ENCODE measurements around the gene KIF2C. TPM values are rescaled to one million over a fixed set of nuclear protein-coding genes. Genes with fewer than 3 reads are reported as not detected.
"Not testable (repeated sequence)": the region's sequence is repeated elsewhere in the genome, so short reads cannot be mapped to it uniquely, and the experiment has no call there.

KIF2C gene
- total RNA-seq, 1 experiment from 2014 or later: 56.7 TPM

DNA sequence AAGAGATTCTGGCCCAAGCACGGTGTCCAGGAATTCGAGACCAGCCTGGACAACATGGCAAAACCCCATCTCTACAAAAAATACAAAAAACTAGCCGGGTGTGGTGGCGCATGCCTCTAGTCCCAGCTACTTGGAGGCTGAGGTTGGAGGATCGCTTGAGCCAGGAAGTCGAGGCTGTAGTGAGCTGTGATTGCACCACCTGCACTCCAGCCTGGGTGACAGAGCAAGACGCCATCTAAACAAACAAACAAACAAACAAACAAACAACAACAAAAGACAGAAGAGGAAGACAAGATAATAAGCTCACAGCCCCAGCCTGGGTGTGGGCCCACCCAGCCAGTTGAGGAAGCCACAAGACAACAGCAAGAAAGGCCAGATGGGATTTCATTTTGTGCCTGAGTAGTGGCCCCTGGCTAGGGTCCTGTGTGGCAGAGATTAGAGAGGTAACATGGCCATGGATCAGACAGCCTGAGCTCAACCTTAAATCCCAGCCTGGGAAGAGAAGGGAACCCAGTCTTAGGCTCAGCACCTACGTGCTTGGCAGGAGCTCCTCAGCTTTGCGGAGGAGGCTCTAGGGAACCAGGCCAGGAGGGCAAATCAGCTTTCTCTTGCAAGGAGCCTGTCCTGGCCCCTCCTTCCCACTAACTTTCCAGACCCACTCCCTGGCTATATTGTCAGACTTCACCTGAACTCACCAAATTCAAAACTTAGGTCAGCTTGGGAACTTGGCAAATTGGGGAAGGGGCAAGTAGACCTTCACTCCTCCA lies 53.3 kb downstream of the KIF2C start:
- DNase-seq (ENCODE audit: low spot score): no peak

DNA sequence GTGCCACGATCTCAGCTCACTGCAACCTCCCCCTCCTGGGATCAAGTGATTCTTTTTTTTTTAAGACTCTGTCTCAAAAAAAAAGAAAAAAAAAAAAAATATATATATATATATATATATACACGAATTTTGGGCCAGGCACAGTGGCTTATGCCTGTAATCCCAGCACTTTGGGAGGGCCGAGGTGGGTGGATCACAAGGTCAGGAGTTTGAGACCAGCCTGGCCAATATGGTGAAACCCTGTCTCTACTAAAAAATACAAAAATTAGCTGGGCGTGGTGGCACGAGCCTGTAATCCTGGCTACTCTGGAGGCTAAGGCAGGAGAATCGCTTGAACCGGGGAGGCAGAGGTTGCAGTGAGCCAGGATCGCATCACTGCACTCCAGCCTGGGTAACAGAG lies 58.2 kb downstream of the KIF2C start:
- DNase-seq (ENCODE audit: low spot score): not testable (repeated sequence)

DNA sequence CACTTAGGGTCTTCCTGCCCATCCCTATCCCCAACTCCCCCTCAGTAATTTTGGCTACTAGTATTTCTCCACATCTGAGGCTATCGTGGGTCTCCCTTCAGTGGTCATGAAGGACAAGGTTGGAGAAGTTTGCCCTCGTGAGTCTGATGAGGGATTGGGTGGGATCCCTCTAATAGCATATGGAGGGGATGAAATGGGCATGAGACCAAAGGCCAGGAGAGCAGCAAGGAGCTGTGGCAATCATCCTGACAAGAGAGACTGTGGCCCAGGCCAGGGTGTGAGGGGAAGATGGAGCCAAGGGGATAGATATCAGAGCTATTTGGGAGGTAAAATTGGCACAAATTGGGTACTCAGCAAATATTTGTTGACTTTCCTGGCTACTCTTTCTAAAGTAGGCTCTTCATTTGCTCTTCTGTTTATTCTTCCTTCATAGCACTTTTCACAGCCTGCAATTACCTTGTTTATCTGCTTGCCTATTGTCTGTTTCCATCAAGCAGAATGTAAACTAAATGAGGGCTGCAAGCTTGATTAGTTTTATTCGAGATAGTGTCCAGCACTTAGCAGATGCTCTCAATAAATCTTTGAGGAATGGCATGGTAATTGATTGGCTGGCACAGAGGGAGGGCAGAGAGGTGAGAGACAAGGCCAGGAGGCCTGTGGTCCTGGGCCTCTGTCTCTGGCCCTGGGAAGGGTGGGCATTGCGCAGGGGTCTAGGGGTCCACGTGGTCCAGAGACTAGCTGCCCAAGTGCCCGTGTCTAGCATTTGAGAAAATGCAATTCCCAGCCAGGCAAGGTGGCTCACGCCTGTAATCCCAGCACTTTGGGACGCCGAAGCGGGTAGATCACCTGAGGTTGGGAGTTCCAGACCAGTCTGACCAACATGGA lies 59.1 kb downstream of the KIF2C start:
- no peak for DNase-seq (ENCODE audit: low spot score)

DNA sequence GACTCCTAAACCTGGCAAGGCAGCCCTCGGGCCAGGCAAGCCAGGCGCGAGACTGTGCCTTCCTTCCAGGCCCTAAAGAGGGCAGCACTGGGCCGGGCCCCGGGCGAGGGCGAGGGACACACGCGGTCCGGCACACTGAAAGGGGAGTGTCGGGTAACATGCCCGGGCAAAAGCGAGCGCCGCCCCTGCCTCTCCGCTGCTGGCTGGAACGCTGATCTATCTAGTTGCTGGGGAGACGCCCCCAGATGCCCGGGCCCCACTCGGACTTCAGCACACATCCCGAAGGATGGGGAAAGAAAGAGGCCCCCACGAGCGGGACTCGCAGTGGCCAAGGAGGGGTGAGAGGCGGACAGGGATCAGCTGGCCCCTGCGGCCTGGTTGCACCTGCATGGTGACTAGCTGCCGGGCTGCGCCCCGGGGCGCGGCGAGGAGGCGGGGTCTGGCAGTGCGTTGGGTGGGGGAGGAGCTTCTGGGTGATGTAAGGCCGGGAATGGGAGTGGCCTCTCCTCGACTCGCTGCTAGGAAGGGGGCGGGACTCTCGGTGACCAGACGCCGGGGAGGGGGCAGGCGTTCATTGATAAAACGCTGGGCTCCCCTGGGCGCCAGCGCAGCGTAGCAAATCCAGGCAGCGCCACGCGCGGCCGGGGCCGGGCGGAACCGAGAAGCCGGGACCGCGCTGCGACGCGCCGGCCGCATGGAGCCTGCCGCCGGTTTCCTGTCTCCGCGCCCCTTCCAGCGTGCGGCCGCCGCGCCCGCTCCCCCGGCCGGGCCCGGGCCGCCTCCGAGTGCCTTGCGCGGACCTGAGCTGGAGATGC lies 60.3 kb downstream of the KIF2C start, which contains the start of gene PLK3:
Gene PLK3, plus strand, starts transcription at position 608 of the 815 bp plus-strand sequence. Its CDS starts 87 bp downstream, at position 695.
- peak; percentile 95 for DNase-seq (ENCODE audit: low spot score)

DNA sequence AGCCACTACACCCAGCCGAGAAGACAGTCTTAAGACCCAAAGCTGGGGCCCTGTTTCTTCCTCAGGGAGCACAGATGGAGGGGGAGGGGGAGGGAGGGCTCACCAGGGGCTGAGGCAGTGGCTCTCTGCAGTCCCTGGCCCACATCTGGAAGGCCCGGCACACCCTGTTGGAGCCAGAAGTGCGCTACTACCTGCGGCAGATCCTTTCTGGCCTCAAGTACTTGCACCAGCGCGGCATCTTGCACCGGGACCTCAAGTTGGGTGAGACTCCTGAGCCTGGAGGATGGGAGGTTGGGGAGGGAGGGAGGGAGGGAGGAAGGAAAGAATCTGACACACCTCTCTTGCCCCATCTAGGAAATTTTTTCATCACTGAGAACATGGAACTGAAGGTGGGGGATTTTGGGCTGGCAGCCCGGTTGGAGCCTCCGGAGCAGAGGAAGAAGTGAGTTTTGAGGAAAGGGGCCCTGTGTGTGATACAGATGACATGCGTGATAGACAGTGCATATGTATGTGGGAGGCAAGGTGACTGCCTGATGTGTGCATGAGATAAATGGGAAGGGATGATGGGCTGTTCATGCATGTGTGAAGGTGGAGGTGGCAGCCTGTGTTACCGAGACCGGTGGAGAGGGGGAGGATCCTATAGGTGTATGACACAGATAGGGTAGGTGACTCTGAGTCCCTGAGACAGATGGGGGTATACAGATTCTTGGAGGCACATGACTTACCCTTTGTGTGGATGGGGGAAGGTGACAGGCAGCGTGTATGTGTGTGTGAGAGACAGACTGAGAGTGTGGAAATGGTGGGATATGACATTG lies 62.1 kb downstream of the KIF2C start:
- DNase-seq (ENCODE audit: low spot score): no peak

DNA sequence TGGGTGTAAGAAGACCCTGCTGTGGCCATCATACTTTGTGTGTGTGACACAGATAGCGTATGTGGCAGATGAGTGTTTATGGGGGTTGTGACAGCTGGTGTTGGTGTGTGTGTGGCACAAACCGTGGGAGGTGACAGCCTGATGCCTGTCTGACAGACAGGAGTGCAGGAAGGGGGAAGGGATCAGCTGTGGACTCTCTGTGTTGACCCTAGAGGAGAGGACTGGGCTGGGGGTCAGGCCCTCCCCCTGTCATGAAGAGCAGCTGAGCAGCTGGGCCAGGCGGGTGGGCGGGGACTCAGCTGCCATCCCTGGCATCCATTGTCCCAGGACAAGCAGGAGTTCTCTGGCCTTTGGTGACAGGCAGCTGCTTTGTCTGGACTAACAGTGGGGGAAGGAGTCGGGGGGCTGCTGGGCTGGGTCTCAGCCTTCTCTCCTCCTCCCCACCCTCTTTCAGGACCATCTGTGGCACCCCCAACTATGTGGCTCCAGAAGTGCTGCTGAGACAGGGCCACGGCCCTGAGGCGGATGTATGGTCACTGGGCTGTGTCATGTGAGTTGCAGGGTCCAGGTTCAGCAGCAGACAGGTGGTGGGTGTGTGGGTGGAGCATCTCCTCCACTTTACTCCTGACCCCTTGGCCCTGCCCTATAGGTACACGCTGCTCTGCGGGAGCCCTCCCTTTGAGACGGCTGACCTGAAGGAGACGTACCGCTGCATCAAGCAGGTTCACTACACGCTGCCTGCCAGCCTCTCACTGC lies 62.8 kb downstream of the KIF2C start:
- no peak for DNase-seq (ENCODE audit: low spot score)

DNA sequence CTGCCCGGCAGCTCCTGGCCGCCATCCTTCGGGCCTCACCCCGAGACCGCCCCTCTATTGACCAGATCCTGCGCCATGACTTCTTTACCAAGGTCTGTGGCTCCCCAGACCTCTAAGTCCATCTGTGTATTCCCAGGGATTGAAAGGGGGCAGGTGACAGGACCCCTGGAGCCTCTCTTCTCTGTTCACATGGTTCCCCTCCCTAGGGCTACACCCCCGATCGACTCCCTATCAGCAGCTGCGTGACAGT lies 63.4 kb downstream of the KIF2C start:
- no peak for DNase-seq (ENCODE audit: low spot score)

DNA sequence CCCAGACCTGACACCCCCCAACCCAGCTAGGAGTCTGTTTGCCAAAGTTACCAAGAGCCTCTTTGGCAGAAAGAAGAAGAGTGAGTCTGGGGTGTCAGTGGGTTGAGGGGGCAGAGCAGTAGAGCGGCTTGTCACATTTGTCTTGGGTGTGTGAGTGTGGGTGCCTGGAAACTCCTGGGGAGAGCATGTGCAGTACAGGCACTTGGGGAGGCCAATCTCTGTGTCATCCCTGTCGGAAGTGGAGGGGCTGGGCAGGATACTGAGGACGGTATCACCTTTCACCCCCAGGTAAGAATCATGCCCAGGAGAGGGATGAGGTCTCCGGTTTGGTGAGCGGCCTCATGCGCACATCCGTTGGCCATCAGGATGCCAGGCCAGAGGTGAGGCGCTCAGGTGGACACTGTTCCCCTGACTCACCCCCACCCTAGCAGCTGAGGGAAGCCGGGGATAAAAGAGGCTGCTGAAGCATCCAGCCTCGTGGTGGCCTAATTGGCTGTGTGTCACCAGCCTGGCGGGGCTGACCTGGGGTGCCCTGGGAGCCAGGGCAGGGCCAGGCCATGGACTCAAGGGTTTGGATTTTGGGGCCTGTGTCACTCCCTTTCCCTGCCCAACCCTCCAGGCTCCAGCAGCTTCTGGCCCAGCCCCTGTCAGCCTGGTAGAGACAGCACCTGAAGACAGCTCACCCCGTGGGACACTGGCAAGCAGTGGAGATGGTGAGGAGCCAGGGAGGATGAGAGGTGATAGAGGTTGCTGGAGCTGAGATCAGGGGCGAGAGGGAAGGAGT lies 63.9 kb downstream of the KIF2C start:
- DNase-seq (ENCODE audit: low spot score): no peak

DNA sequence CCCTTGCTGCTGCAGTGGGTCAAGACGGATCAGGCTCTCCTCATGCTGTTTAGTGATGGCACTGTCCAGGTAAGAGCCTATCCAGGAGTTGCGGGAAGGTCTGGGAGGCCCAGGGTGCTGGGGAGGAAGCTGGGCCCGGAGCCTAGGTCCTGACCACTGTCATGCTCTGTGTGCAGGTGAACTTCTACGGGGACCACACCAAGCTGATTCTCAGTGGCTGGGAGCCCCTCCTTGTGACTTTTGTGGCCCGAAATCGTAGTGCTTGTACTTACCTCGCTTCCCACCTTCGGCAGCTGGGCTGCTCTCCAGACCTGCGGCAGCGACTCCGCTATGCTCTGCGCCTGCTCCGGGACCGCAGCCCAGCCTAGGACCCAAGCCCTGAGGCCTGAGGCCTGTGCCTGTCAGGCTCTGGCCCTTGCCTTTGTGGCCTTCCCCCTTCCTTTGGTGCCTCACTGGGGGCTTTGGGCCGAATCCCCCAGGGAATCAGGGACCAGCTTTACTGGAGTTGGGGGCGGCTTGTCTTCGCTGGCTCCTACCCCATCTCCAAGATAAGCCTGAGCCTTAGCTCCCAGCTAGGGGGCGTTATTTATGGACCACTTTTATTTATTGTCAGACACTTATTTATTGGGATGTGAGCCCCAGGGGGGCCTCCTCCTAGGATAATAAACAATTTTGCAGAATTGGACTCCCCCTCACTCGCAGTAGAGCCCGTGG lies 65.8 kb downstream of the KIF2C start:
- no peak for DNase-seq (ENCODE audit: low spot score)

DNA sequence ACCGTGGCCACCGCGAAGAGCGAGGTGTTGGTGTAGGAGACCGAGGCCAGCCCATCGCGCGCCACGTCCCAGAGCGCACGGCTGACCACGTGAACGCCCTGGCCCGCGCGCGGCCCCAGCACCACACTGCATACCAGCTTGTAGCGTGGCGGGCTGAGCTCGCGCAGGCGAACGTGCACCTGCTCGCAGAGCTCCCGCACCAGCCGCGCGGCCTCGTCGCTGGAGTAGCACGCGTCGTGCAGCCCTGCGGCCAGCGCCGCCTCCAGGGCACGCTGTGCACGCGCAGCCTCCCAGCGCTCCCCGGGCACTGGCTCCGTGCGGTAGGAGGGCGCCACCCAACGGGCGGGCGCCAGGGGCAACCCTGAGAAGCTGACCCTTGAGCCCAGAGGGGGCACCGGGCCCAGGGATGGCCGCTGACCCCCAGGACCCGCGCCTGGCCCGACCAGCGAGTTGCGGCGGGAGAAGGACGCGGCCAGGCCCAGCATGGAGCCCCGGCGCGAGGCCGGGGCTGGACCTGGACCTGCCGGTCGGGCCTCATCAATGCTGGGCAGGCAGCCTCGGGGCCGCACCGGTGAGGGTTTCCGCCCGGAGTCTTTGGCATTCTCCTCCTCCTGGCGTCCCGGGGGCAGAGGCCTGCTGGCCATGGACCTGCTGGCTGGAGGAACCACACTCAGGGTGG lies 66.5 kb downstream of the KIF2C start:
- DNase-seq (ENCODE audit: low spot score): no peak

DNA sequence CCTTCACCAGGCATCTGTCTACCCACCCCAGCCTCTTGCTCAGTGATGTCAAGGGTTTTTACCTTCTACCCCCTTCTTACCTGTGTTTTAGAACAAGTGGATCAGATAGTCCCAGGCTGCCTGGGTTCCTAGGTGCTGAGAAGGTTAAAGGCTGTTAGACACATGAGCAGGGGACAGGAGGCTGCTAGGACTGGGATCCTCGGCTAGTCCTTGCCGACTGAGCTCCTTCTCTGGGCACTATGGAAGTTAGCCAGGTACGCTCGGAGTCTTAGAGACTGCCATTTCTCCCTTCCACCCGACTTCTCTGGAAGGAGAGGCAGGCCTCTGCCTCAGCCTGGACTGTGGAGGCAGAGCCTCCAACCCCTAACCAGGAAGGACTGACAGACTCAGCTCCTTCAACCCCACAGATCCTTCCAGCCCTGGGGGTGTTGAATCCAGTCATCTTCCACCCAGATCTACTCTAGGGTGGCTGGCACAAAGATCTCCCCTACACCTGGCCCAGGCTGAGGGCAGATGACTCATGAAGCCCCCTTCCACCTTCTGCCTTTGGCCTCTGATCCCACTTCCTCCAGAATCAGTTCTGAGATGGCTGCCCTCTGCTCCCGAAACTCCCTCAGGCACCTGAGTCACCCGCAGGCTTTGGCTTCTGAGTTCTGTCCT lies 67.2 kb downstream of the KIF2C start, which contains the start of gene DYNLT4:
Gene DYNLT4, minus strand, starts transcription at position 648 of the 660 bp plus-strand sequence. CDS start 683 bp downstream, outside the sequence.
- no peak for DNase-seq (ENCODE audit: low spot score)

DNA sequence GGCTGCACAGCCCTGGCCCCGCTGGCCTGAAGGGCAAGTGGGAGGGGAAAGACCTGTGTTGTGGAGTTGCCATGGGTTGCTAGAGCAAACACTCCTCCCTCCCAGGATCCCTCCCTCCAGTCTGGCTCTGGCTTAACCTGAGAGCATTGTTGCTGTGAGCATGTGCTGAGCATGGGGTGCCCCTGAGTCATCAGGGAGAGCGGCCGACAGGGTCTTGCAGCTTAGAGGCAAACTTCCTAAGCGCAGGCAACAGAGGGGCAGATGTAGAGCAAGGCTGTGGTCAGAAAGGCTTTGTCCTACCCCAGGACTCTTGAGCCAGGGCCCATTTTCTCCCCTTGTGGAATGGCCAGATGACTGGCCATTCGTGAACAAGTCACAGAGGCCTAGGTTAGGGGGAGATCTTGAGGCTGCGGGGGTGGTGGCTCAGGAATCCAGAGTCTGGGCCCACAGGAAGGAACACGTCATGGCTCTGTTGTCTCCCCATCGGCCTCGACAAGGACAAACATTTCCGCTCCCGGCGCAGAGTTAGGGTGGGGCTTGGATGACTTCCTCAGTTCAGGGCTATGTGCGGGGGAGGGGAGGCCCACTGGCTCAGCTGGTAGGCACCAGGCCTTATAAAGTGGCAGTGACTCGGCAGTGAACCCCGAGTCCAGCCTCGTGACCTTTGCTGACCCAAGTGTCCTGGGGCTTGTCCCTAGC lies 67.9 kb downstream of the KIF2C start:
- peak; percentile 99 for DNase-seq (ENCODE audit: low spot score)

DNA sequence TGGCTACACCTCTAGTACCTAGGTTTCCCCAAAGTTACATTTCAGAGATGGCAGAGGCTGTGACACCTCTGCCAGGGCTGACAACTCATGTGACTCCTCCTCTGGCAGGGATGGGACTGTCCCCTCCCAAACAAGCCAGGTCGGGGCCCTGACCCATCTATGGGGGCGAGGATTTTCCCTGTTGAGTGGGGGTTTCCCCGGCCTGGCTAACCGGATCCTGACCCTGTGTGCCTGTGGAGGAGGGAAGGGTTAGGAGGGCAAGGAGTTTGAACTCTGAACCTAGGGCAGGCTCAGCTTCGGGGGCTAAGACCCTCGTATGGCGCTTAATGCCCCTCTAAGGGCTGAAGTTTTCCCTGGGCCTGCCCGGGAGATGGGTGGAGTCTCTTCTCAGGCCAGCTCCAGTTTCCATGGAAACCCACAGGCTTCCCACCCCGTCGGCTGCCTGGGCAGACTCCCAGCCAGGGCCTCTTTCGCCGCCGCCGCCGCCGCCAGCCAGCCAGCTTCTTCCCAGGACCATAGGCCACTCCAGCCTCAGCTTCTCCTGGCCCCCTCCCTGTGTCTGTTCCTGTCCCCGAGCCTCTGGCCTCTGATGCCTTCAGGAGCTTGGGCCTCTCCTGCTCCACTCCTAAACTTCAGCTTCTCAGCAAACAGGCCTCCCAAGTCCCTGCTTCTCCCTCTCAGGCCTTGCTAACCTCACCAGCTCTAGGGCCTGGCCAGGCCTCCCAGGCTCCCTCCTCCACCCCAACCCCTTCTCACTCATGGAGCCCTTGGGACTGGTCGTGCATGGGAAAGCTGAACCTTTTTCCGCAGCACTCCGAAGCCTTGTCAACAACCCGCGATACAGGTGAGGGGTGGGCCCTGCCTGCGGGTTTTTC lies 68.7 kb downstream of the KIF2C start, which contains the start of gene BTBD19:
Gene BTBD19, plus strand, starts transcription at position 461 of the 875 bp plus-strand sequence. Its CDS starts 298 bp downstream, at position 759.
- peak; percentile 79 for DNase-seq (ENCODE audit: low spot score)

DNA sequence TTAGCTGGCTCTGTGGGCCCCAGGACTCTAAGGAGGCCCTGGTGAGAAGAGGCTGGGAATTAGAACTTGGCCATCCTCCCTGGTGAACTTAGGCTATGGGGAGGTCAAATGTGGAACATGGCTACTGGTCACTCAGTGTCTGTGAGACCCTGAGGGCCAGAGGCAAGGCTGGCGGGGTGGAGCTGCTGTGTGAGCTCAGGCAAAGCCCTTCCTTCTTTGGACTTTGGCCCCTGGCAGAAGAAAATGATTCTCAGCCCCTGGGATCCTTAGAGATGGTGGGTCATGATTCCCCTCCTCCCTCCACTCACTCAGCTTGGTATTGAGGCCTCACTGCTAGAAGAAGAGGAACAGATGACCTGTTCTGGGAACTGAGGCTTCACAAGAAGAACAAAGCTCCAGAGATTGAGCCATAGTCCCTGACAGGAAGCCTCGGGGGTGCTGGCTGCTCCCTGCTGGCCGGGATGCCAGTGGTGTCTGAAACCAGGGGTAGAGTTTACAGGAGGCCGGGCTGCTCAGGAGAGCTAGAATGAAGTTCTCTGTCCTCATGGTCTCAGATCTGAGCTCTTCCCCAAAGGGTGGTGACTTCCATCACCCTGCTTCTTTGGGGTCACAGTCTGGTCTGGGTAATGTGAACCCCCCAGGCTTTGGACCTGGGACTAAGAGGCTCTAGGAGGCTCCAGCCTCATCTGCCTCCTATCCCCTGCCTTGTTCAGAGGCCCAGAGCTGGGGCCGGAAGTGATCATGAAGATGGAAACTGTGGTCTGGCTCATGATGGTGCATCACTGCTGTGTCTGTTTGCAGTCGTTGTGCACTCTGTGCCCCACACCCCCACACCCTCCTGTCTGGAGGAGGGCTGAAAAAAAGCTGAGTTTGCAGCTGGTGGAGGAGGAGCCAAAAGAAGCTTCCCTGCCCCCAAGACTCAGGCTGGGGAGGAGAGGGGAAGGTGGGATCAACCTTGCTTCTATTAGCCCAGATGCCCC lies 69.6 kb downstream of the KIF2C start:
- peak; percentile 35 for DNase-seq (ENCODE audit: low spot score)
